ENCODE data around the gene AXIN1.

AXIN1 gene

GRCh38 chr16:296806-297510 is 55.6 kb downstream of the AXIN1 start:
- no peak for DNase-seq

GRCh38 chr16:296276-296675 is 56.2 kb downstream of the AXIN1 start:
- DNase-seq: no peak

GRCh38 chr16:293043-293775 is 59.3 kb downstream of the AXIN1 start:
- no peak for DNase-seq

GRCh38 chr16:291539-291938 is 61.0 kb downstream of the AXIN1 start:
- no peak for DNase-seq

- no peak for DNase-seq
These were observed 61.7 kb downstream of the AXIN1 start for GRCh38 chr16:290681-291405.

- no peak for DNase-seq
These were observed 62.4 kb downstream of the AXIN1 start for GRCh38 chr16:290015-290680.

- no peak for DNase-seq
These were observed 63.0 kb downstream of the AXIN1 start for GRCh38 chr16:289395-289997.

GRCh38 chr16:287981-288920 is 64.3 kb downstream of the AXIN1 start:
- no peak for DNase-seq

GRCh38 chr16:287298-287811 is 65.2 kb downstream of the AXIN1 start:
- no peak for DNase-seq

GRCh38 chr16:286491-287297 is 65.8 kb downstream of the AXIN1 start:
- no peak for DNase-seq

GRCh38 chr16:285146-286055 is 67.1 kb downstream of the AXIN1 start:
- DNase-seq: no peak

GRCh38 chr16:284204-285120 is 68.1 kb downstream of the AXIN1 start:
- no peak for DNase-seq

GRCh38 chr16:283033-283805 is 69.3 kb downstream of the AXIN1 start, which contains the start of gene PDIA2:
TSS of gene PDIA2 (plus strand) at chr16:283164. CDS start at chr16:283170, 6 bp downstream.
- no peak for DNase-seq

- DNase-seq: no peak
These were observed 70.0 kb downstream of the AXIN1 start for GRCh38 chr16:282491-282890.

GRCh38 chr16:281660-282255 is 70.8 kb downstream of the AXIN1 start:
- DNase-seq: no peak

- DNase-seq: no peak
These were observed 71.4 kb downstream of the AXIN1 start for GRCh38 chr16:280991-281659.

Measured in activated CD4-positive, CD25-positive, alpha-beta regulatory T cell (primary cell).